NCI-H526 (cell line): ENCODE results near the gene CWF19L2.
"Not testable (repeated sequence)": the region's sequence is repeated elsewhere in the genome, so short reads cannot be mapped to it uniquely, and the experiment has no call there.

Source experiments
- DNase-seq, 2 experiments: peaks; one replicate each; lab custom pipeline; 2025; lab: John Stamatoyannopoulos, UW

The CWF19L2 gene

DNA sequence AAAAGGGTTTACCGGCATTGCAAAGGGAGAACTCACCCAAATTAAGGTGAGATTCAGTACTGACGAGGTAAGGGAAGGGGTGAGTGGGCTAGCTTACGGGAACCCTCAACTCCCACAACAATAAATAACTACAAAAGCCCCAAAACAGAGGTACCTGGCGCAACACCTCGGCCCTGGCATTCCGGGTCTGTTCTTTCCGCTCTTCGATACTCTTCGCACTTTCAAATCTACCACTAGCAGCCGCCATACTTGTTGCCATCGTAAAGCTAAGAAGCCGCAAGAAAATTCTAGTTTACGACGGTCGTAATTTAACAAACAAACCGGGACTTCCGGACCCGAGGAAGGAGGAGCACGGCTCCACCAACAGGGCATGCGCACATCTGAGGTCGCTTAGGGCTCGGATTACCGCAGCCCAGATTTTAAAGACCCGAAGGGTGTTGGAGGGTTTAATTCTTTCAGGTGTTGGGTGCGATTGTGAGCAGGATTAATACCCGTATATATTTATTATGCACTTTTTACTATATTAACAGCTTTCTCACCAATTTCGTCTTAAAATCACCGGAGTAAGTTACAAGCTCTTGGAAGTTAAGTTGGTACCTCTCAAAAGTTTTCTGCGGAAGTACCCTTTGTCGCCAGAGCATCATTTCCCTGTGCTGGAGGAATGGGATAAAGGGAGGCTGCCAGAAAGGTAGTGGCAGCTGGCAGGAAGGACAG, at the start of gene CWF19L2:
Gene CWF19L2, minus strand, starts transcription at position 268 of the 714 bp plus-strand sequence. Its CDS starts 9 bp downstream, at position 259.
- DNase-seq = peak; percentile 99 to 100

DNA sequence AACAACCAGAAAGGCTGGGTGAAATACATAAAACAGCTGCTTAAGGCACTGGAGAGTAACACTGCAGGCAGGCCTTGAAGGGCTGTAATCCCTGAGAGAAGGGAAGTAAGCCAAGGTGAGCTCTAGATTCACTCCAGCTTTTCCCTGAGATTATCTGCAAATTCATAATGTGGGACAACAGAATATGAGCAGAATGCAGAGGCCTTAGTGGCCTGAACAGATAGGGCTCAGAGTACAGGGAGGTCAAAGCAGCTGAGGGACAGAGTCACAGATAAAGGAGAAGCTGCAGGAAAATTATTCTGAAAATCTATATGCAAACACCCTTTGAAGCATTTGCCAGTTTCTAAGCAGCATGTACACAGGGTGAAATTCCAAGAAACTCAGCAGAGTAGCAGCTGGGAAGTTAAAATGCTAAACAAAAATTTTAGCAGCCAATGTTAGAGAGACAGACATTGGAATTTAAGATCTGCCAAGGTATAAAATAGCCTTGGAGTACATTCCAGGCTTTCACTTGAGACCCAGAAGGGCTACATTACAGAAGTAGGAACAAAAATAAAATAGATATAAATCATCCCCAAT, 48.1 kb upstream of the CWF19L2 start:
- DNase-seq = no peak

DNA sequence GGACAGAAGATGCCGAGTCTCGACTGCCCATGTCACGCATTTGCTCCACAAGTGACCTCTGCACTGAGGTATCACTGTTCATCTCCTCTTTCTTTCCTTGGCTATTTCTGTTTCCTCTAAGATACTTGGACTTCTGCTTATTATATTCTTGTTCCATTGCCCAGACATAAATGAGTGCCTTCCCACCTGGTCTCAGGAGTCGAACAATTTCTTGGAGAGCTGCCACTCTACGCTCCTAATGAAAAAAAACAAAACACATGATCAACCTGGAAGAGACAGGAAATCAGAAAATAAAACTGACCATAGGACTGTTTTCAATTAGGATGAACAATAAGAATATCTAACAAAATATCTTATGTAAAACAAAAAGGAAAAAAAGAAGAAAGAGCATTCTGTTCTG, 47.4 kb upstream of the CWF19L2 start:
- no peak for DNase-seq

DNA sequence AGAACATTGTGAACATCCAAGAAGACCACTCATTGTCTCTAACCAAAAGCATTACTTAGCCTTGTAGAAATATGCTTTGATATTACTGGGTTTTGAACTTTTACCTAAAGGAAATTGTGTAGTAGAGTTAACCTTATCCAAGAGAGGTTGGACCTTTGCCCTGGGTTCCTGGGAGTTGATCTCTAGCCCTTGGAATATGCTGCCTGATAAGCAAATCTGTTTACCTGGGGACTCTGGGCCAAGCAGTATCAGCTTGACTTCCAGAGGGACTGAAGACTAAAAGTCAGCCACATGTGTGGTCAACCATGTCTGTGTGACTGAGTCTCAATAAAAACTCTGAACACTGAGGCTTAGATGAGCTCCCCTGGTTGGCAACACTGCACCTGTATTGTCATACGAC, 44.1 kb upstream of the CWF19L2 start:
- no peak for DNase-seq

DNA sequence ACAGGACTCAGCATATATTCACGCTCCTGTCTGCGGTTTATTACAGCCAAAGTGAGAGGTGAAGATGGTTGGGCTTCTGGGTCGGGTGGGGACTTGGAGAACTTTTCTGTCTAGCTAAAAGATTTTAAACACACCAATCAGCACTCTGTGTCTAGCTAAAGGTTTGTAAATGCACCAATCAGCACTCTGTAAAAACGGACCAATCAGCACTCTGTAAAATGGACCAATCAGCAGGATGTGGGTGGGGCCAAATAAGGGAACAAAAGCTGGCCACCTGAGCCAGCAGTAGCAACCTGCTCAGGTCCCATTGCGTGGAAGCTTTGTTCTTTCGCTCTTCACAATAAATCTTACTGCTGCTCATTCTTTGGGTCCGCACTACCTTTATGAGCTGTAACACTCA, 39.7 kb upstream of the CWF19L2 start:
- DNase-seq = not testable (repeated sequence)

DNA sequence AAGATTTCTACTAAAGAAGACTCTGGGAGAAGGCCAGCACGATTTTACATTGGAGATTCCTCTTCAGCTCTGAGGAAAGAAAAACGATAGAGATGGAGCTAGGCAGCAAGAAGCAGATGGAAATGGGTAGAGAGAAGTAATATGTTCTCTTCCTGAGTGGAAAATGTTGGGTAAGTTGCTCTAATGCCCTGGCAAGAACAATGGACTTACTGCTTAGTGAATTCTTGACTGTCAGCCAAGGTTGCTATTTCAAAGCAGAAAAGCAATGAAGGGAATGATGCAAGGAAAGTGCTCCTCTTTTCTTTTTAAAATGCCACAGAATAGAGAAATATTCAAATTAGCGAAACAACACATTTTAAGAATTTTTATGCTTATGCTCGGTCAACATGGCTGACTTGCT, 38.4 kb upstream of the CWF19L2 start:
- DNase-seq = no peak

DNA sequence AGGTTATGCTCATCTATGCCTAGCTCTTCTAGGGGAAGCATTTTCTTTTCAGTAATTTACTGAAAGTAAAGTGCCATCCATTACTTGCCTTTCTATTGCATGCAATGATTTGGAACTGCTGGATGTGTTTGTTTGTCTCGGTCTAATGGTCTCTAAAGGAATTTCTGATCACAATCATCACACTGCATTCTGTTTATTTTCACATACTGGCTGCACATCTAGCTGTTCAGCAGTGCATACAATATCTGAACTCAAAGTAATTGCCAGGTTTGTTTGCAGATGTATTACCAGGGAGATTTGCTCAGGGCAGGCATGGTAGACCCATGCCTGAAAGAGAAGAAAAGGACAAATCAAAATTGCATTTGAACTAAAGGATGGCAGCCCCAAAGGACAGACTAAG, 36.4 kb upstream of the CWF19L2 start:
- no peak for DNase-seq

DNA sequence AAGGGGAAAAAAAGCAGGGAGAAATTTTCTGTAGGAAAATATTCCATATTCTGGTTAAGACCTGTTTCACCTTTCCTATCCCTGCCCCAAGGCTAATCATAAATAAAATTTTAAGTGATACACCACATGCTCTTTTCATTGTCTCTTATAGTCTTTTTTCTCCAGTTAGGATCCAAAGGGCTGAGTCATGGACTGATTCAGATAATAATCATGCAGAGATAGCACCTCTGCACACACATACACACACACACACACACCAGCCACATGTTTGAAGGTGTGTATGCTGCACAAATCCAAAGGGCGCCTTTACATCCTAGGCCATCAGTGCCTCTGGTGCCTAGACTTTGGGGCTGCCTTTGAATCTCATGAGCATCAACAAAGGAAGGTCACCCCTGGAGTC, 35.5 kb upstream of the CWF19L2 start:
- no peak for DNase-seq

DNA sequence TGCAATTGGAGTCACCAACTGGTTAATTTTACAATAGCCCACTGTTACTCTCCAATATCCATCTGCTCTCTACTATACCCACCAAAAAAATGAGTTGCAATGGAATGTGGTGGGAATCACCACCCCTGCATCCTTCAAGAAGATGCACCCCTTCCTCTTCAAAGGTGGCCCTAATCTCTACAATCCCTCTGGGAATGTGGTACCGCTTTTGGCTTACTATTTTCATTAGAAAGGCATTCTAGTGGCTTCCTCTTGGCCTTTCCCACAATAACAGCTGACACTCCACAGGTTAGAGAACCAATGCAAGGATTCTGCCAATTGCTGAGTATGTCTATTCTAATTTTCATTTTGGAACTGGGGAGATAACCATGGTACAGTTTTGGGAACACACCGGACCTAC, 33.2 kb upstream of the CWF19L2 start:
- DNase-seq = no peak

DNA sequence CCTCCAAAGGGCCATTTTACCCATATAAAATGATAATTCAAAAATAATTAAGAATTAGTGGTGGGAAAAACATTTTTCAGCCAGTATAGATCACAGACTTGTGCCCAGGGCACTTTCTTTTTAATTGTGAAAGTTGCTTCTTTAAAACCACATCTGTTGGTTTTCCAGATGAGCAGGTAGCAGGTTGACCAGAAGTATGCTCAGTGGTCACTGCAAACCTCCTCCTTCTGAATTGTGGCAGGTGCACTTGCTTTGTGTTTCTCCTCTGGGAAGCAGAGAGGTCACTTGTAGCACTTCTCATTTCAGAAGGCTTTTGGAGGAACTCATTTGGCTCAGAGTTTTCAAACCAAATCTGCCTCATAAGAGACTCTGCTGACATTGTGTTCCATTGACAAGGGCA, 24.6 kb upstream of the CWF19L2 start:
- DNase-seq = no peak

DNA sequence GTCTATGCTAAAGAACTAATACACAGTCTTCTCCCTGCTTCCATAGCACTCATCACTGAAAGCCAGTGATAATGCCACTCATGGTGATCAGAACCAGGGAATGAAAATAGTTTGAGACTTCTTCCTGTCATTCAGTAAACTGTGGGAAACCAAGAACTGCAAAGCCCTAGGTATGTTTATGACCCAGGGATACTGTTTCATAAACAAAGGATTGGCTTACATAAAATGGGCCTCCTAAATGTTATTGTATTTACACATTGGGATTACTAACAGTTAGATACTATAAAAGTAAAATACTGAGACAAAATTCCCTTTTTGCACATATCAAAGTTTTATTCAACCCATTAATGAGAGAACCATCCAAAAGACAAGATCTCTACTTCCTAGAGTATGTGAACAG, 21.3 kb upstream of the CWF19L2 start:
- no peak for DNase-seq

DNA sequence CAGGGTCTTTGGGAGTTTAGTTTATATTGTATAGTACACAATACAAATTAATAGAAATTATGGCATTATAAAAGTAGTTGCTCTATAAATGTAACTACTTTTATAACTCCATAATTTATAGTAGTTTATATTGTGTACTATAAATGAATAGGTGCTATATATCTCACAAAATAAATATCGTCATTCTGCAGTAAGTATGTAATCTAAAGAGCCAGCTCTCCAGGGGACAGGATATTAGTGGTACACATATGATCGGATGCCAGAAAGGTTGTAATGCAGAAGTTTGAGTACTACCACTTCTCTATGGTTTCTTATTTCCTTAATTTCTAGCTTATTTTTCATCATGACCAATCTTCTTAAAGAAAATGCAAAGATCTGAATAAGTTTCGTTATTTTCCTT, 20.2 kb upstream of the CWF19L2 start:
- DNase-seq = no peak

DNA sequence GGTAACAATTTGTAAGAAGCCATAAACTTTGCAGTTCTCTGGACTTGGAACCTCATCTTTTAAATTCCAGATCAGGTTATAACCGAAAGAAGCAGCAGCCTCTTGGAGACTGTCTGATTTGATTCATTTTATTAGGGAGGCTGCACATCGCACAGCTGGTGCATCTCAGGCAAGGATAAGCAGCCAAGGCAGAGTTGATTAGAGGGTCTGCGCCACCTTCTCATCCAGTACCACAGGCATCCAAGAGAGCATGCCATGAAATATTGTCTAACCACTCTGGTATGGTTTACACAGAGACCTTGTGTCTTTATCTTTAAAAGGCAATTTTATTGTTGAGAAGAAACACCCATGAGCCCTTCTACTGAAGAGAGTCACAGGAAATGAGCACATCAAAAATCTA, 16.2 kb upstream of the CWF19L2 start:
- DNase-seq = no peak

DNA sequence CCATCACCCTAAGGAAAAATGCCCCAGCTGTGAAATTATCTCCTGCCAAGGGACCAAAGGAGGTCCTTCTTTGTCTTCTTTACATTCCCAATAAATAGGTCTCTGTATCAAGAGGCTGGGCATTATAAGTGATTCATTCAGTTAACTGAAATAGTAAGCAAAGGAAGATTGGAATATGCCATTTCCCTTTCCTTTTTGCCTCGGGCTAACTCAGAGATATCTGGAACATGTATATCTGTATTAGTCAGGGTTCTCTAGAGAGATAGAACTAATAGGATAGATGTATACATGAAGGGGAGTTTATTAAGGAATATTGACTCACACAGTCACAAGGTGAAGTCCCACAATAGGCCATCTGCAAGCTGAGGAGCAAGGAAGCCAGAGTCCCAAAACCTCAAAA, 15.3 kb upstream of the CWF19L2 start:
- DNase-seq = no peak

DNA sequence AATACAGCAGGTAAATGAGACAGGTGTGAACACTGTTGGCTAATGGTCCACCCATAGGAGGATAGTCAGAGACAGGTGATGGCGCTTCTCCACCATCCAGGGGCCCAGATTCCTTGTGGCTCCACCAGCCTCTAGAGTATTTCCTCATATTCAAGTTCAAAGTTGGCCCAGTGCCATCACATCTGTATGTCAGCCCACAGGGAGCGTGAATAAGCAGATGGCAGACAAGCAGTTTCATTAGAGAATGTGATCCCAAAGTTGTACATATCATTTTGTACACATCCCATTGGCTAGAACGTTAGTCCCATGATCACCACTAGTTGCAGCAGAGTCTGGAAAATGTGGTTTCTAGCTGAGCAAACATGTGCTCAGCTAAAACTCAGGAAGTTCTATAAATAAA, 11.0 kb upstream of the CWF19L2 start:
- DNase-seq = no peak

DNA sequence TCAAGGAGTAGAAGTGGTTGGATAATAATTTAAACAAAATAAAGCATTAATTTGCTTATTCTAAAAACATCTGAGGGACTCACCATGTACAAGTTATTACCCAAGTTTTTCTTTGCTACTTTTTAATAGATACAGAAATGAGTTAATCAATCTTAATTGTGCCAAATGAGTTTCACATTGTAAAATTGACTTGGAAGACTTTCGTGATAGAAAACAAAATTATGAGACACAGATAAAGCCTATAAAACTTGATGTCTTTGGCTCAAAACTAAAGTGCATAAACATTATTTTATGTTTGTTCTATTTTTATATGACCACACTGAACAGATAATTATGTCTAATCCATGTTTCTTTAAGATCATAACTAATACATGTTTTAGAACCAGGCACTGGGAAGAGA, 10.1 kb upstream of the CWF19L2 start:
- no peak for DNase-seq

DNA sequence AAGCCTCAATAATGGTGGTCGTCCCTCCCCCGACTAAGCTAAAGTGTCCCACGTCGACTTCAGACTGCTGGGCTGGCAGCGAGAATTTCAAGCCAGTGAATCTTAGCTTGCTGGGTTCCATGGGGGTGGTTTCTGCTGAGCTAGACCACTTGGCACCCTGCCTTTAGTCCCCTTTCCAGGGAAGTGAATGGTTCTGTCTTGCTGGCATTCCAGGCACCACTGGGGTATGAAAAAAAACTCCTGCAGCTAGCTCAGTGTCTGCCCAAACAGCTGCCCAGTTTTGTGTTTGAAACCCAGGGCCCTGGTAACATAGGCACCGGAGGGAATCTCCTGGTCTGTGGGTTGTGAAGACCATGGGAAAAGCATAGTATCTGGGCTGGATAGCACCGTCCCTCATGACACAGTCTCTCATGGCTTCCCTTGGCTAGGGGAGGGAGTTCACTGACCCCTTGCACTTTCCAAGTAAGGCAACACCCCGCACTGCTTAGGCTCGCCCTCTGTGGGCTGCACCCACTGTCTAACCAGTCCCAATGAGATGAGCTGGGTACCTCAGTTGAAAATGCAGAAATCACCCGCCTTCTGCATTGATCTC, 8.7 kb upstream of the CWF19L2 start:
- not testable (repeated sequence) for DNase-seq

DNA sequence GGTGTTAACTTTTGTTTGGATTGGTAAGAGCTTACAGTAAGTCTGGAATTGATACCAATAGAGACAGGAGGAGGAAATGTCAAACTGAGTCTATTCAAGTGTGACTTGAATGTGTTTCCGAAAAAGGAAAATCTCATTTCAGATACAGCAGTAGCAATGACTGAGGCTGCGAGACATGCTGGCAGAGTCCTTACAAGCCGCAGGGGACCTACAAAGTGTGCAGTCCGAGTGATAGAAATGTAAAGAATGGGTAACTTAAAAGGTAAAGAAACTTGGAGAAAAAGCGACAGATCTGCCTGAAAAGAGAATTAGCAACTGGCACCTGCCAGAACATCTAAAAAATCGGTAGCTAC, 444 bp downstream of the CWF19L2 start:
- DNase-seq = peak in 1 of 2 experiments; percentile 64

DNA sequence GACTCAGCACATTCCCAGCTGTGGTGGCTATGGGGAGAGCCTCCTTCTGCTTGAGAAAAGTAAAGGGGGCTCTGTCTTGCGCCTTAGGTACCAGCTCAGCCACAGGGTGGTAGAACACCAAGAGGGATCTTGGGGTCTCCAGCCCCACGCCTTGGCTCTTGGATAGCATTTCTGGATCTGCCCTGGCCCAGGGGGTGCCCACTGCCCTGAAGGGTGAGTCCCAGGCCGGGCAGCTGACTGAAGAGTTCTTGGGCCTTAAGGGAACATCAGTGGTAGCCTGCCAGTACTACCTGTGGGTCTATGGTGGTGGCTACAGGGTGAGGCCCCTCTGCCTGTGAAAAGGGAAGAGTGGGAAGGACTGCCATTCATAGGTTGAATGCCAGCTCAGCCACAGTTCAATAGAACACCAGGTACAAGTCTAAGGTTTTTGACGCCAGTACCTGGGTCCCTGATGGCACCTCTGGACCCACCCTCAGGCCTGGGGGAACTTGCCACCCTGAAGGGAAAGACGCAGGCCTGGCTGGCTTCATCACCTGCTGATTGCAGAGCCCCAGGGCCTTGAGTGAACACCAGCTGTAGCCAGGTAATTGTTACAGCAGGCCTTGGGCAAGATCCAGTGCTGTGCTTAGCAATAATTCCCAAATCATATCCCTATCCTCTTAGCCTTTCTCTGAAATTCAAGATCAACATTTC, 3.9 kb downstream of the CWF19L2 start:
- no peak for DNase-seq

DNA sequence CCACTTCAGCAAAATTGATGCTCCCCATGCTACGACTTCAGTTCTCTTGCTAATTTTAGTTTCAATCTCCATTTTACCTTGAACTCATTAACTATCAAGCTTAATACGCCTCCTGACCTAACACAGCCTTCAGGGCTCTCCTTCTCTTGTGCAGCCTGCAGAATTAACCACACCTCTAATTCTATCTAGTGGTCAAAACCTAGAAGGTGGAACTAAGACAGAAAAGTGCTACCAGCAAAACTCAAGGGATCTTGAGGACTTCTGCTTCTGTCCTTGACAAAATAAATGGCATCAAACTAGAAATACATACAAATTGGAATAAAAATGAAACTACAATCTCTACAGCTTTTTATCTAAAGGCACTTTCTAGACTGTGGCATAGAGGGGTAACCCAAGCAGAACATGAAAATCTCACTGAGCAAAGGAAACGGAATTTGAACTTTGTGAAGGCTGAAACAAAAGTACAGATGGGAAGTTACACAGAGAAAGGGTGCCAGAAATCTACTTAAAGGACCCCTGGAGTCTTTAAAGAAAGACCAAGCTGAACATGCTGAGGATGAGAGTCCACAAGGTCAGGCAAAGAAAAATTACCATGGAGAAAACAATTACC, 10.7 kb downstream of the CWF19L2 start:
- no peak for DNase-seq

DNA sequence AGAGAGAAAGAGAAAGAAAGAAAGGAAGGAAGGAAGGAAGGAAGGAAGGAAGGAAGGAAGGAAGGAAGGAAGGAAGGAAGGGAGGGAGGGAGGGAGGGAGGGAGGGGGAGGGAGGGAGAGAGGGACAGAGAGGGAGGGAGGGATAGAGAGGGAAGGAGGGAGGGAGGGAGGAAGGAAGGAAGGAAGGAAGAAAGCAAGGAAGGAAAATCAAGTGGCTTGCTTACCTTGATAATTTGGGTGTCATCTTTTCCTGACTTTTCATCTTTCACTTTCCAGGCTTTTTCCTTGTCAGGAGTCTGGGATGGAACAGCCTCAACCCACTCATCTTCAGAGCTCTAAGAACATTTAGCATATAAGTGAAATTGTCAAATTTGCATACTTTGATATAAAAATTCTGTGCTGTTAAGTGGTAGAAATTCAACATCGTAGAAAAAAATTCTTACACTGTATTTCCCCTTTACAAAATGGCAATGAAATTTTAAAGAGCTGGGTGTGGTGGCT, 14.9 kb downstream of the CWF19L2 start:
- DNase-seq = no peak

DNA sequence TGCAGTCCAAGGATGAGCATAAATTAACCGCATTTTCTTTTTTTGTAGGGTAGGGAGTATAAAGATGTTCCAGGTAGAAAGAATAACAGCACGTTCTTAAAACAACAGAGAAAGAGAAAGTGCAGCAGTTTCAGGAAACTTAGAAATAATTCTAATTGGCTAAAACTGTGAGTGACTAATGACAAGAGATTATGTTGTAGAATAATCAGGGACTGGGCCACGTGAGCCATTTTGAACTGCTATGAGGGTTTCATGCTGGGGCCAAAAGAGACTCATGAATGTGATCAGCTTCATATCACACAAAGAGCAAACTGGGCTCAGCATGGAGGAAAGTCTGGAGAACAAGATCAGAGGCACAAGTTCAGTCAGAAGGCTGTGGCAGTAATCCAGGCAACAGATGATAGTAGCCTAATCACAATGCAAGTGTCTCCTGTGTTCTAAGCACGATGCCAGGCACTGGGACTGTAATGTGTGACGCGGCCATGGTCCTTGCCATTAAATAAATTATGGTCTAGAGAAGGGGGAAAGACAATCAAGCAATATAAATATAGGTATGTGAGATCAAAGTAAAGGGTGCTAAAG, 17.9 kb downstream of the CWF19L2 start:
- DNase-seq = no peak
